Neural cell (in vitro differentiated cells): ENCODE results near the gene TDP1. TPM values are rescaled to one million over a fixed set of nuclear protein-coding genes. Genes with fewer than 3 reads are reported as not detected.

Experiments
- H2AFZ ChIP-seq: fragments of 200-600, 300-800 bp; sonication (generic), shearing (Covaris generic); 2 replicates; pipeline ENCODE4 v1.6.0; 2014; ENCODE audit warnings: low read depth, mild to moderate bottlenecking, antibody characterized with exemption, low read length, moderate library complexity
- H3F3A ChIP-seq: fragments of 200-600 bp; shearing (Covaris generic); 2 replicates; pipeline ENCODE4 v1.6.1; 2016; ENCODE audit warnings: mild to moderate bottlenecking, moderate library complexity, mixed read lengths, antibody characterized with exemption, low read length; ENCODE audit not compliant: insufficient read depth, poor library complexity, severe bottlenecking
- H3K27ac ChIP-seq: fragments of 200-600, 300-800 bp; sonication (generic), shearing (Covaris generic); 2 replicates; pipeline ENCODE4 v1.5.1; 2014; ENCODE audit warnings: mild to moderate bottlenecking, low read length, moderate library complexity
- H3K27me3 ChIP-seq: fragments of 300-800, 200-600 bp; sonication (generic), shearing (Covaris generic); 2 replicates; pipeline ENCODE4 v1.6.0; 2014; ENCODE audit warnings: mild to moderate bottlenecking, low read depth, low read length, moderate library complexity; ENCODE audit not compliant: insufficient read depth
- H3K36me3 ChIP-seq: fragments of 300-800, 200-600 bp; sonication (generic), shearing (Covaris generic); 2 replicates; pipeline ENCODE4 v1.5.1; 2014; ENCODE audit warnings: mild to moderate bottlenecking, antibody characterized with exemption, low read length, moderate library complexity; ENCODE audit not compliant: insufficient read depth
- H3K4me2 ChIP-seq: fragments of 300-800, 200-600 bp; sonication (generic), shearing (Covaris generic); 2 replicates; pipeline ENCODE4 v1.6.0; 2014; ENCODE audit warnings: mild to moderate bottlenecking, low read length
- H3K4me3 ChIP-seq: fragments of 300-800, 200-600 bp; sonication (generic), shearing (Covaris generic); 2 replicates; pipeline ENCODE4 v1.5.1; 2014; ENCODE audit warnings: mild to moderate bottlenecking, low read length, moderate library complexity
- H3K79me2 ChIP-seq: fragments of 200-600 bp; shearing (Covaris generic); replicated peaks from 2 replicates; pipeline ENCODE4 v1.6.0; 2014; ENCODE audit warnings: mild to moderate bottlenecking, low read length, moderate library complexity; ENCODE audit not compliant: insufficient read depth
- H3K9ac ChIP-seq: fragments of 300-800, 200-600 bp; sonication (generic), shearing (Covaris generic); 2 replicates; pipeline ENCODE4 v1.6.1; 2016; ENCODE audit warnings: mild to moderate bottlenecking, low read length, mixed read lengths
- H3K9me2 ChIP-seq: fragments of 200-600 bp; shearing (Covaris generic); 2 replicates; pipeline ENCODE4 v1.6.1; 2016; ENCODE audit warnings: mild to moderate bottlenecking, low read length, mixed read lengths; ENCODE audit not compliant: insufficient read depth
- H3K9me3 ChIP-seq: fragments of 200-600, 300-800 bp; sonication (generic), shearing (Covaris generic); 2 replicates; pipeline ENCODE4 v1.6.1; 2016; ENCODE audit warnings: mild to moderate bottlenecking, mixed run types, low read length, moderate library complexity, mixed read lengths
- H4K20me1 ChIP-seq: fragments of 200-600 bp; shearing (Covaris generic); 2 replicates; pipeline ENCODE4 v1.6.1; 2016; ENCODE audit warnings: mild to moderate bottlenecking, mixed run types; ENCODE audit not compliant: insufficient read depth
- CTCF ChIP-seq: fragments of 450-650 bp; IDR thresholded peaks from 2 replicates; pipeline ENCODE4 v1.5.1; 2014; ENCODE audit warnings: antibody characterized with exemption, mild to moderate bottlenecking, moderate library complexity; ENCODE audit not compliant: poor library complexity, severe bottlenecking
- EP300 ChIP-seq: fragments of 450-650 bp; conservative IDR thresholded peaks from 2 replicates; pipeline ENCODE4 v1.6.1; 2014; ENCODE audit warnings: antibody characterized with exemption, mild to moderate bottlenecking, moderate library complexity; ENCODE audit not compliant: poor library complexity, severe bottlenecking
- EZH2 ChIP-seq: fragments of 200-600, 300-800 bp; shearing (Covaris generic), sonication (generic); IDR thresholded peaks from 2 replicates; pipeline ENCODE4 v1.6.1; 2014; ENCODE audit warnings: antibody characterized with exemption, low read length, borderline replicate concordance, mild to moderate bottlenecking; ENCODE audit not compliant: insufficient read depth, poor library complexity, severe bottlenecking
- MXI1 ChIP-seq: fragments of 450-650 bp; conservative IDR thresholded peaks from 2 replicates; pipeline ENCODE4 v1.6.1; 2014; ENCODE audit warnings: antibody characterized with exemption, mild to moderate bottlenecking; ENCODE audit not compliant: poor library complexity, severe bottlenecking
- POLR2AphosphoS5 ChIP-seq: IDR thresholded peaks from 2 replicates; pipeline ENCODE4 v1.6.1; 2012
- RAD21 ChIP-seq: fragments of 450-650 bp; conservative IDR thresholded peaks from 2 replicates; pipeline ENCODE4 v1.6.1; 2014; ENCODE audit warnings: antibody characterized with exemption, mild to moderate bottlenecking, moderate library complexity
- REST ChIP-seq: IDR thresholded peaks from 2 replicates; pipeline ENCODE4 v1.6.1; 2012; ENCODE audit warnings: borderline replicate concordance
- SMC3 ChIP-seq: fragments of 450-650 bp; conservative IDR thresholded peaks from 2 replicates; pipeline ENCODE4 v1.6.1; 2014; ENCODE audit warnings: antibody characterized with exemption, mild to moderate bottlenecking, moderate library complexity; ENCODE audit not compliant: poor library complexity
- TAF1 ChIP-seq: IDR thresholded peaks from 2 replicates; pipeline ENCODE4 v1.6.1; 2012; ENCODE audit warnings: low read depth
- polyA plus RNA-seq: library from polyadenylated mRNA; depleted of rRNA; stranded (reverse); fragments of >200 nt; gene quantifications from 2 replicates; pipeline ENCODE4 v1.2.3, GENCODE V29; 2014

TDP1 gene
- polyA plus RNA-seq, 1 donor from 2014 or later, result 29.1 TPM

GRCh38 chr14:89909586-89909985, 46.1 kb upstream of the TDP1 start:
- no peaks in the 10 kb centered on the region for H3F3A ChIP-seq
- no peaks in the 10 kb centered on the region for H3K36me3 ChIP-seq
- no peaks in the 10 kb centered on the region for H4K20me1 ChIP-seq
- no peak for TF ChIP-seq EZH2
- H3K27ac ChIP-seq, result no peak overlapping the region
- H3K9ac ChIP-seq, result no peak overlapping the region
- H3K4me2 ChIP-seq, result no peak overlapping the region
- no peaks in the 10 kb centered on the region for H3K9me3 ChIP-seq
- no peak overlapping the region for H2AFZ ChIP-seq
- no peaks in the 10 kb centered on the region for H3K9me2 ChIP-seq
- no peak overlapping the region for H3K4me3 ChIP-seq
- no peaks in the 10 kb centered on the region for H3K79me2 ChIP-seq
- no peaks in the 10 kb centered on the region for H3K27me3 ChIP-seq

GRCh38 chr14:89910691-89911009, 45.1 kb upstream of the TDP1 start:
- no peaks in the 10 kb centered on the region for H3K27me3 ChIP-seq
- no peak overlapping the region for H3K4me3 ChIP-seq
- H3K36me3 ChIP-seq, result no peaks in the 10 kb centered on the region
- no peak overlapping the region for H3K27ac ChIP-seq
- no peak overlapping the region for H3K4me2 ChIP-seq
- H3K9me3 ChIP-seq, result no peaks in the 10 kb centered on the region
- no peaks in the 10 kb centered on the region for H3K79me2 ChIP-seq
- TF ChIP-seq EZH2 (no peak), MXI1 (no peak), CTCF (no peak), TAF1 (no peak), POLR2AphosphoS5 (no peak), RAD21 (no peak), EP300 (no peak), REST (no peak), SMC3 (no peak)
- no peak overlapping the region for H3K9ac ChIP-seq
- H3K9me2 ChIP-seq, result no peaks in the 10 kb centered on the region
- no peaks in the 10 kb centered on the region for H3F3A ChIP-seq
- H4K20me1 ChIP-seq, result no peaks in the 10 kb centered on the region
- H2AFZ ChIP-seq, result no peak overlapping the region
